HepG2 (cell line): ENCODE measurements around the gene ZNRD2. TPM values are rescaled to one million over a fixed set of nuclear protein-coding genes. Genes with fewer than 3 reads are reported as not detected.

Experiments used
- ARNT ChIP-seq: fragments of 450-650 bp; IDR thresholded peaks from 2 replicates; pipeline ENCODE4 v1.6.1; 2017
- ETV6 ChIP-seq: sonication (generic); formaldehyde crosslinking; conservative IDR thresholded peaks from 2 replicates; pipeline ENCODE4 v1.4.0; 2020; ENCODE audit warnings: missing genetic modification reagents
- KAT2B ChIP-seq: fragments of 150-350 bp; IDR thresholded peaks from 2 replicates; pipeline ENCODE4 v1.6.1; 2014; ENCODE audit warnings: low read depth, low read length, borderline replicate concordance
- NFE2 ChIP-seq: sonication (generic); formaldehyde crosslinking; IDR thresholded peaks from 2 replicates; pipeline ENCODE4 v1.4.0; 2020; ENCODE audit warnings: missing genetic modification reagents
- RARA ChIP-seq: IDR thresholded peaks from 2 replicates; pipeline ENCODE4 v1.6.1; 2016; ENCODE audit warnings: missing genetic modification reagents, missing compliant biosample characterization
- RARG ChIP-seq: sonication (generic); formaldehyde crosslinking; IDR thresholded peaks from 2 replicates; pipeline ENCODE4 v1.4.0; 2020; ENCODE audit warnings: low read depth, mild to moderate bottlenecking, missing genetic modification reagents
- SMARCC2 ChIP-seq: fragments of 450-650 bp; IDR thresholded peaks from 2 replicates; pipeline ENCODE4 v1.6.1; 2017; ENCODE audit warnings: antibody characterized with exemption, mild to moderate bottlenecking
- STAG1 ChIP-seq: sonication (generic); formaldehyde crosslinking; IDR thresholded peaks from 2 replicates; pipeline ENCODE4 v1.4.0; 2020; ENCODE audit warnings: missing genetic modification reagents
- ZNF101 ChIP-seq: sonication (generic); formaldehyde crosslinking; IDR thresholded peaks from 2 replicates; pipeline ENCODE4 v1.4.0; 2020; ENCODE audit warnings: mild to moderate bottlenecking, low read depth, missing genetic modification reagents, borderline replicate concordance
- ZNF274 ChIP-seq: sonication (generic); formaldehyde crosslinking; IDR thresholded peaks from 2 replicates; pipeline ENCODE4 v1.5.1; 2020; ENCODE audit warnings: mild to moderate bottlenecking, missing genetic modification reagents
- ZNF383 ChIP-seq: sonication (generic); formaldehyde crosslinking; IDR thresholded peaks from 2 replicates; pipeline ENCODE4 v1.4.0; 2020; ENCODE audit warnings: missing genetic modification reagents, mild to moderate bottlenecking, borderline replicate concordance
- ZNF546 ChIP-seq: sonication (generic); formaldehyde crosslinking; conservative IDR thresholded peaks from 2 replicates; pipeline ENCODE4 v1.8.1; 2023; ENCODE audit warnings: mild to moderate bottlenecking, missing genetic modification reagents
- ZNF629 ChIP-seq: sonication (generic); formaldehyde crosslinking; conservative IDR thresholded peaks from 2 replicates; pipeline ENCODE4 v1.5.0; 2020; ENCODE audit warnings: missing genetic modification reagents
- ZNF724P ChIP-seq: sonication (generic); formaldehyde crosslinking; IDR thresholded peaks from 2 replicates; pipeline ENCODE4 v1.8.0; 2022; ENCODE audit warnings: missing genetic modification reagents, borderline replicate concordance
- ZNF737 ChIP-seq: sonication (generic); formaldehyde crosslinking; IDR thresholded peaks from 2 replicates; pipeline ENCODE4 v1.5.0; 2020; ENCODE audit warnings: missing genetic modification reagents, mild to moderate bottlenecking, borderline replicate concordance
- ZNF766 ChIP-seq: sonication (generic); formaldehyde crosslinking; IDR thresholded peaks from 2 replicates; pipeline ENCODE4 v1.5.0; 2020; ENCODE audit warnings: missing genetic modification reagents, borderline replicate concordance
- ZSCAN30 ChIP-seq: sonication (generic); formaldehyde crosslinking; IDR thresholded peaks from 2 replicates; pipeline ENCODE4 v1.5.0; 2020; ENCODE audit warnings: mild to moderate bottlenecking, missing genetic modification reagents
- polyA plus RNA-seq, 8 experiments: library from polyadenylated mRNA; depleted of rRNA in 3 of 8; stranded (reverse) in 7 of 8; unstranded in 1 of 8; fragments of >200 nt; fragmentation: Illumina TruSeq in 4 of 8; extraction: Trizol in 4 of 8; gene quantifications; 2 replicates each; pipeline versions ENCODE4 v1.2.1 to v1.2.3, GENCODE V29; 2011 to 2016; ENCODE audit warnings: low read depth in 4 of 8, missing spikeins in 1 of 8, mixed read lengths in 1 of 8; ENCODE audit not compliant: insufficient read depth in 1 of 8
- total RNA-seq, 5 experiments: library from RNA; depleted of rRNA; stranded (reverse); fragments of >200 nt; fragmentation: Illumina TruSeq; extraction: Trizol; gene quantifications; 2 replicates each; pipeline ENCODE4 v1.2.3, GENCODE V29; 2016; ENCODE audit warnings: low read depth in 1 of 5
- TF ChIP-seq, protein P1 (sequence below): sonication (generic); formaldehyde crosslinking; IDR thresholded peaks from 2 replicates; pipeline ENCODE4 v1.9.0; 2021; ENCODE audit warnings: missing genetic modification reagents, borderline replicate concordance
- TF ChIP-seq, protein P2 (sequence below): sonication (generic); formaldehyde crosslinking; IDR thresholded peaks from 2 replicates; pipeline ENCODE4 v1.4.0; 2020; ENCODE audit warnings: mild to moderate bottlenecking, missing genetic modification reagents
- TF ChIP-seq, protein P3 (sequence below): sonication (generic); formaldehyde crosslinking; IDR thresholded peaks from 2 replicates; pipeline ENCODE4 v1.4.0; 2020; ENCODE audit warnings: missing genetic modification reagents

Gene ZNRD2
- total and polyA plus RNA-seq, 2 of the 13 experiments (the other 11 are each of a cell fraction or from before 2014, with no cell fraction given), result 29.2 to 34.0 TPM

DNA sequence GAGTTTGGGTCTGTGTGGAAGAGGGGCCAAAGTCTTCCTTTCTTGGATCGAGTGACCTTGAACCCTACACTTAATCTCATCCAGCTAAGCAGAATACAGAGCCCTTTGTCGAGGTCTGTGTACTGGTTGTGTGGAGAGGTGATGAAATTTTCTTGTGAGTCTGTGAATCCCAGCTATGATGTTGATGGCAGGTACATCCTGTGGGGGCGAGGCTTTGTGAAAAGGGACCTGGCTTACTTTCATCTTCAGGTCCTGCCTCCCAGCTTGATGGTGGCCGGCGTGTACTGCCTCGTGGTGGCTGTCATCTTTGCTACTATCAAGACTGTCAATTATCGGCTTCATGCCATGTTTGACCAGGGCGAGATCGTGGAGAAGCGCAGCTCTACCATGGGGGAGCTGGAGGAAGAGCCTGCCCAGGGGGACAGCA is 46.3 kb downstream of the ZNRD2 start (continued):
- TF ChIP-seq, protein P1, sequence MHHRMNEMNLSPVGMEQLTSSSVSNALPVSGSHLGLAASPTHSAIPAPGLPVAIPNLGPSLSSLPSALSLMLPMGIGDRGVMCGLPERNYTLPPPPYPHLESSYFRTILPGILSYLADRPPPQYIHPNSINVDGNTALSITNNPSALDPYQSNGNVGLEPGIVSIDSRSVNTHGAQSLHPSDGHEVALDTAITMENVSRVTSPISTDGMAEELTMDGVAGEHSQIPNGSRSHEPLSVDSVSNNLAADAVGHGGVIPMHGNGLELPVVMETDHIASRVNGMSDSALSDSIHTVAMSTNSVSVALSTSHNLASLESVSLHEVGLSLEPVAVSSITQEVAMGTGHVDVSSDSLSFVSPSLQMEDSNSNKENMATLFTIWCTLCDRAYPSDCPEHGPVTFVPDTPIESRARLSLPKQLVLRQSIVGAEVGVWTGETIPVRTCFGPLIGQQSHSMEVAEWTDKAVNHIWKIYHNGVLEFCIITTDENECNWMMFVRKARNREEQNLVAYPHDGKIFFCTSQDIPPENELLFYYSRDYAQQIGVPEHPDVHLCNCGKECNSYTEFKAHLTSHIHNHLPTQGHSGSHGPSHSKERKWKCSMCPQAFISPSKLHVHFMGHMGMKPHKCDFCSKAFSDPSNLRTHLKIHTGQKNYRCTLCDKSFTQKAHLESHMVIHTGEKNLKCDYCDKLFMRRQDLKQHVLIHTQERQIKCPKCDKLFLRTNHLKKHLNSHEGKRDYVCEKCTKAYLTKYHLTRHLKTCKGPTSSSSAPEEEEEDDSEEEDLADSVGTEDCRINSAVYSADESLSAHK, result no peak
- TF ChIP-seq STAG1, result no peak
- TF ChIP-seq ZNF724P (CRISPR knock-in tag), result no peak
- no peak for TF ChIP-seq ZNF737 (CRISPR knock-in tag)
- no peak for TF ChIP-seq ZNF629
- TF ChIP-seq, protein P2, sequence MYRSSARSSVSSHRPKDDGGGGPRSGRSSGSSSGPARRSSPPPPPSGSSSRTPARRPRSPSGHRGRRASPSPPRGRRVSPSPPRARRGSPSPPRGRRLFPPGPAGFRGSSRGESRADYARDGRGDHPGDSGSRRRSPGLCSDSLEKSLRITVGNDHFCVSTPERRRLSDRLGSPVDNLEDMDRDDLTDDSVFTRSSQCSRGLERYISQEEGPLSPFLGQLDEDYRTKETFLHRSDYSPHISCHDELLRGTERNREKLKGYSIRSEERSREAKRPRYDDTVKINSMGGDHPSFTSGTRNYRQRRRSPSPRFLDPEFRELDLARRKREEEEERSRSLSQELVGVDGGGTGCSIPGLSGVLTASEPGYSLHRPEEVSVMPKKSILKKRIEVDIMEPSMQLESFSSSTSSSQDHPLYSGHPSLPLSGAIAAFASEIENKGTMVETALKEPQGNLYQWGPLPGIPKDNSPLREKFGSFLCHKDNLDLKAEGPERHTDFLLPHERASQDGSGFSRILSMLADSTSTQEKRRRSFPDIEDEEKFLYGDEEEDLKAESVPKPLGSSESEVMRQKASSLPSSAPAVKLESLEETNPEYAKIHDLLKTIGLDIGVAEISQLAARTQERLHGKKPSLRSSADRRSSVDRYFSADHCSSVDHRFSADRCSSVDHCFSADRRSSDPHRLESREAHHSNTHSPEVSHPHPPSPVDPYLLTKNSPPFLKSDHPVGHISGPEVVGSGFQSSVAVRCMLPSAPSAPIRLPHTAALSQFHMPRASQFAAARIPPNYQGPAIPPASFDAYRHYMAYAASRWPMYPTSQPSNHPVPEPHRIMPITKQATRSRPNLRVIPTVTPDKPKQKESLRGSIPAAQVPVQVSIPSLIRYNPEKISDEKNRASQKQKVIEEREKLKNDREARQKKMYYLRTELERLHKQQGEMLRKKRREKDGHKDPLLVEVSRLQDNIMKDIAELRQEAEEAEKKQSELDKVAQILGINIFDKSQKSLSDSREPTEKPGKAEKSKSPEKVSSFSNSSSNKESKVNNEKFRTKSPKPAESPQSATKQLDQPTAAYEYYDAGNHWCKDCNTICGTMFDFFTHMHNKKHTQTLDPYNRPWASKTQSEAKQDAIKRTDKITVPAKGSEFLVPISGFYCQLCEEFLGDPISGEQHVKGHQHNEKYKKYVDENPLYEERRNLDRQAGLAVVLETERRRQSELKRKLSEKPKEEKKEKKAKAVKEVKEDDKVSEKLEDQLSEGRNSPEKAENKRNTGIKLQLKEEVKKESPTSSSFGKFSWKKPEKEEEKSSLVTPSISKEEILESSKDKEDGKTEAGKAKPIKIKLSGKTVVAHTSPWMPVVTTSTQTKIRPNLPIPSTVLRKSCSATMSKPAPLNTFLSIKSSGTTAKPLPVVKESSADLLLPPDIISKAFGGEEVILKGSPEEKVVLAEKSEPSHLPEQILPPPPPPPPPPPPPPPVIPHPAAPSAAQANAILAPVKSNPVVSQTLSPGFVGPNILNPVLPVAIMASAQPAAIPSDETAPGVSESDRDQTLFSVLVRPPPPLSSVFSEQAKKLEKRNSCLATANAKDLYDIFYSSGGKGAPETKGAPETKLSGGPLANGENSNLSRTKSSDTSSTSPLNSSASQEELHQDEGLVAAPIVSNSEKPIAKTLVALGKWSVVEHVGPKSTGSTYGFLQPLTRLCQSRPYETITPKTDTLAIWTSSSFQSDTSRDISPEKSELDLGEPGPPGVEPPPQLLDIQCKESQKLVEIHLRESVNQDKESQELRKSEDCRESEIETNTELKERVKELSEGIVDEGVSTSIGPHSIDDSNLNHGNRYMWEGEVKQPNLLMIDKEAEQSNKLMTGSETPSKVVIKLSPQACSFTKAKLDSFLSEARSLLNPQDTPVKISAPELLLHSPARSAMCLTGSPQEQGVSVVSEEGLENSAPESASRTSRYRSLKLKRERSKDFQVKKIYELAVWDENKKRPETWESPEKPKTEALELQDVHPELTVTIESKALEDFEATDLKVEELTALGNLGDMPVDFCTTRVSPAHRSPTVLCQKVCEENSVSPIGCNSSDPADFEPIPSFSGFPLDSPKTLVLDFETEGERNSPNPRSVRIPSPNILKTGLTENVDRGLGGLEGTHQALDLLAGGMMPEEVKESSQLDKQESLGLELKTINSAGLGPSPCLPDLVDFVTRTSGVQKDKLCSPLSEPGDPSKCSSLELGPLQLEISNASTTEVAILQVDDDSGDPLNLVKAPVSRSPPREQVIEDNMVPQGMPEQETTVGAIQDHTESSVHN (CRISPR knock-in tag), result no peak
- TF ChIP-seq ZNF383 (CRISPR knock-in tag), result no peak
- no peak for TF ChIP-seq ZNF546 (CRISPR knock-in tag)
- TF ChIP-seq ZNF274 (CRISPR knock-in tag), result no peak
- TF ChIP-seq, protein P3, sequence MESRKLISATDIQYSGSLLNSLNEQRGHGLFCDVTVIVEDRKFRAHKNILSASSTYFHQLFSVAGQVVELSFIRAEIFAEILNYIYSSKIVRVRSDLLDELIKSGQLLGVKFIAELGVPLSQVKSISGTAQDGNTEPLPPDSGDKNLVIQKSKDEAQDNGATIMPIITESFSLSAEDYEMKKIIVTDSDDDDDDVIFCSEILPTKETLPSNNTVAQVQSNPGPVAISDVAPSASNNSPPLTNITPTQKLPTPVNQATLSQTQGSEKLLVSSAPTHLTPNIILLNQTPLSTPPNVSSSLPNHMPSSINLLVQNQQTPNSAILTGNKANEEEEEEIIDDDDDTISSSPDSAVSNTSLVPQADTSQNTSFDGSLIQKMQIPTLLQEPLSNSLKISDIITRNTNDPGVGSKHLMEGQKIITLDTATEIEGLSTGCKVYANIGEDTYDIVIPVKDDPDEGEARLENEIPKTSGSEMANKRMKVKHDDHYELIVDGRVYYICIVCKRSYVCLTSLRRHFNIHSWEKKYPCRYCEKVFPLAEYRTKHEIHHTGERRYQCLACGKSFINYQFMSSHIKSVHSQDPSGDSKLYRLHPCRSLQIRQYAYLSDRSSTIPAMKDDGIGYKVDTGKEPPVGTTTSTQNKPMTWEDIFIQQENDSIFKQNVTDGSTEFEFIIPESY (CRISPR knock-in tag), result no peak
- TF ChIP-seq NFE2 (CRISPR knock-in tag), result no peak
- TF ChIP-seq RARG (CRISPR knock-in tag), result no peak
- TF ChIP-seq ZNF766 (CRISPR knock-in tag), result no peak
- no peak for TF ChIP-seq ARNT
- no peak; the same call in none of the 2 replicates for TF ChIP-seq RARA (CRISPR knock-in tag)
- TF ChIP-seq KAT2B, result no peak
- no peak for TF ChIP-seq SMARCC2
- TF ChIP-seq ZNF101 (CRISPR knock-in tag), result no peak
- TF ChIP-seq ZSCAN30 (CRISPR knock-in tag), result no peak
- no peak for TF ChIP-seq ETV6 (CRISPR knock-in tag)
